Chondrocyte (in vitro differentiated cells): ENCODE data around the gene EHMT1. TPM values are rescaled to one million over a fixed set of nuclear protein-coding genes. Genes with fewer than 3 reads are reported as not detected.
A peak's percentile ranks its signal among the peaks of the same experiment; 100 is the strongest.

Experiments
- DNase-seq: peaks from one replicate; pipeline ENCODE4 v3.0.0; 2021; ENCODE audit warnings: mixed read lengths, low spot score
- H3K27ac Mint-ChIP-seq: one replicate; pipeline ENCODE4 v1.8.0; 2021; ENCODE audit warnings: mild to moderate bottlenecking, moderate library complexity, mixed read lengths; ENCODE audit not compliant: unreplicated experiment
- H3K27me3 Mint-ChIP-seq: 2 replicates; pipeline ENCODE4 v1.8.0; 2021; ENCODE audit warnings: low read depth, mixed read lengths
- H3K36me3 Mint-ChIP-seq: 2 replicates; pipeline ENCODE4 v1.8.0; 2021; ENCODE audit warnings: low read depth, mixed read lengths
- H3K4me1 Mint-ChIP-seq: 2 replicates; pipeline ENCODE4 v1.8.0; 2021; ENCODE audit warnings: low read depth, mild to moderate bottlenecking, mixed read lengths
- H3K4me3 Mint-ChIP-seq: one replicate; pipeline ENCODE4 v1.8.0; 2021; ENCODE audit warnings: mild to moderate bottlenecking, moderate library complexity, mixed read lengths; ENCODE audit not compliant: unreplicated experiment
- H3K9me3 Mint-ChIP-seq: 2 replicates; pipeline ENCODE4 v1.8.0; 2021; ENCODE audit warnings: low read depth, mixed read lengths
- CTCF ChIP-seq: fragments of 200-600 bp; sonication (generic); IDR thresholded peaks from 2 replicates; pipeline ENCODE4 v1.5.0; 2021; ENCODE audit warnings: antibody characterized with exemption, mild to moderate bottlenecking, moderate library complexity
- total RNA-seq: library from RNA; stranded (reverse); gene quantifications from 3 replicates; pipeline ENCODE4 v1.2.1, GENCODE V29; 2021

Gene EHMT1
- total RNA-seq, 1 donor from 2014 or later, result 61.0 TPM

- H3K27ac Mint-ChIP-seq, result no peak overlapping the region
- H3K36me3 Mint-ChIP-seq, result peaks cover 12% of the 10 kb centered on the region
- no peaks in the 10 kb centered on the region for H3K27me3 Mint-ChIP-seq
- no peak overlapping the region for H3K4me3 Mint-ChIP-seq
- H3K9me3 Mint-ChIP-seq, result no peaks in the 10 kb centered on the region
- peaks cover 27% of the 10 kb centered on the region for H3K4me1 Mint-ChIP-seq
- no peak for DNase-seq
- TF ChIP-seq CTCF, result no peak
Observed at GRCh38 chr9:137575716-137576411, 42.9 kb upstream of the EHMT1 start.

- H3K4me1 Mint-ChIP-seq, result peaks cover 27% of the 10 kb centered on the region
- H3K9me3 Mint-ChIP-seq, result no peaks in the 10 kb centered on the region
- TF ChIP-seq CTCF, result peak; percentile 95
- peaks cover 8% of the 10 kb centered on the region for H3K36me3 Mint-ChIP-seq
- peak; percentile 98 for DNase-seq
- no peaks in the 10 kb centered on the region for H3K27me3 Mint-ChIP-seq
- H3K27ac Mint-ChIP-seq, result peak within 1 kb of the TSS; percentile 86
- peak within 1 kb of the TSS; percentile 79 for H3K4me3 Mint-ChIP-seq
Observed at GRCh38 chr9:137578518-137579258, 40.1 kb upstream of the EHMT1 start, which contains the start of gene DPH7. Gene DPH7 (minus strand): TSS chr9:137578925. CDS start chr9:137578777, 148 bp downstream.

- no peaks in the 10 kb centered on the region for H3K9me3 Mint-ChIP-seq
- no peak for DNase-seq
- H3K27me3 Mint-ChIP-seq, result no peaks in the 10 kb centered on the region
- peak overlapping the region; percentile 86 for H3K27ac Mint-ChIP-seq
- H3K4me1 Mint-ChIP-seq, result peaks cover 27% of the 10 kb centered on the region
- peak overlapping the region; percentile 79 for H3K4me3 Mint-ChIP-seq
- peaks cover 6% of the 10 kb centered on the region for H3K36me3 Mint-ChIP-seq
- peak; percentile 12 for TF ChIP-seq CTCF
Observed at GRCh38 chr9:137579259-137579604, 39.6 kb upstream of the EHMT1 start.

GRCh38 chr9:137580209-137580953, 38.4 kb upstream of the EHMT1 start:
- no peak for DNase-seq
- no peaks in the 10 kb centered on the region for H3K27me3 Mint-ChIP-seq

More at GRCh38 chr9:137580209-137580953, 38.4 kb upstream of the EHMT1 start:
- Mint-ChIP-seq H3K9me3 (no peaks in the 10 kb centered on the region), H3K4me1 (peaks cover 27% of the 10 kb centered on the region), H3K27ac (no peak overlapping the region), H3K4me3 (no peak overlapping the region), H3K36me3 (peaks cover 4% of the 10 kb centered on the region)
- no peak for TF ChIP-seq CTCF
